ENCODE results near the gene TAS1R1. TPM values are rescaled to one million over a fixed set of nuclear protein-coding genes. Genes with fewer than 3 reads are reported as not detected.
A peak's percentile ranks its signal among the peaks of the same experiment; 100 is the strongest.

The TAS1R1 gene
- polyA plus RNA-seq, 1 donor: 0.27 TPM

GRCh38 chr1:6624710-6625583 lies 69.8 kb downstream of the TAS1R1 start, which contains the start of gene THAP3:
Gene THAP3, plus strand, starts transcription at chr1:6624868. Its CDS starts 351 bp downstream, at chr1:6625219.
- H3K4me1 ChIP-seq (ENCODE audit: control insufficient read depth, insufficient read depth, low read length): peaks cover 12% of the 10 kb centered on the region
- no peaks in the 10 kb centered on the region for H3K27me3 ChIP-seq (ENCODE audit: control insufficient read depth, insufficient read depth, low read length)
- H3K27ac ChIP-seq (ENCODE audit: low read length): peak within 1 kb of the TSS; percentile 67
- DNase-seq: peak; percentile 71 to 90
- H3K4me3 ChIP-seq (ENCODE audit: low read length): peak within 1 kb of the TSS; percentile 80
- H3K9me3 ChIP-seq (ENCODE audit: control insufficient read depth, low read depth, low read length): no peaks in the 10 kb centered on the region
- peaks cover 57% of the 10 kb centered on the region for H3K36me3 ChIP-seq (ENCODE audit: control insufficient read depth, insufficient read depth, low read length)
- WGBS (ENCODE audit: insufficient coverage, low lambda C conversion rate): no CpG with 5 or more reads among the region's 73 CpGs

GRCh38 chr1:6625584-6626149 lies 70.6 kb downstream of the TAS1R1 start:
- H3K27ac ChIP-seq (ENCODE audit: low read length): peak overlapping the region; percentile 67
- WGBS (ENCODE audit: insufficient coverage, low lambda C conversion rate): no CpG with 5 or more reads among the region's 32 CpGs
- peaks cover 56% of the 10 kb centered on the region for H3K36me3 ChIP-seq (ENCODE audit: control insufficient read depth, insufficient read depth, low read length)
- no peaks in the 10 kb centered on the region for H3K27me3 ChIP-seq (ENCODE audit: control insufficient read depth, insufficient read depth, low read length)
- H3K4me3 ChIP-seq (ENCODE audit: low read length): peak overlapping the region; percentile 80
- peaks cover 12% of the 10 kb centered on the region for H3K4me1 ChIP-seq (ENCODE audit: control insufficient read depth, insufficient read depth, low read length)
- DNase-seq: peak; percentile 14 to 59
- no peaks in the 10 kb centered on the region for H3K9me3 ChIP-seq (ENCODE audit: control insufficient read depth, low read depth, low read length)

DNA sequence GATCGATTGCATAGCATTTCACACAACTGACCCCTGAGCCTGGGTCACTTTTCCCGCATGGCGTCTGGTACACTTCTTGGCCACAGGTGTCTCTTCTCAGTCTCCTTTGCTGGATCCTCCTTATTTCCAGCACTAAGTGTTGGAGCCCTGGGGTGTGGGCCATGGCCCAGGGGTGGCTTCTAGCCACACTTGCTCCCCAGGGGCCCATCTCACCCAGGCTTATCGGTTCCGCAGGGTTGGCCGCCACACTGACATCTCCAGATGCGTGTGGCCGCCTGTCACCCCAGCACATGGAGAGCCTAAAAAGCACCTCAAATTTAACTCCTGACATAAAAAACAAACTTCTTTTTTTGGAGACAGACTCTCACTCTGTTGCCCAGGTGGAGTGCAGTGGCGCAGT lies 71.9 kb downstream of the TAS1R1 start:
- WGBS (ENCODE audit: insufficient coverage, low lambda C conversion rate): no CpG with 5 or more reads among the region's 9 CpGs
- Histone ChIP-seq H3K9me3 (ENCODE audit: control insufficient read depth, low read depth, low read length) (no peaks in the 10 kb centered on the region), H3K4me3 (ENCODE audit: low read length) (no peak overlapping the region), H3K27me3 (ENCODE audit: control insufficient read depth, insufficient read depth, low read length) (no peaks in the 10 kb centered on the region), H3K4me1 (ENCODE audit: control insufficient read depth, insufficient read depth, low read length) (peaks cover 12% of the 10 kb centered on the region), H3K27ac (ENCODE audit: low read length) (no peak overlapping the region), H3K36me3 (ENCODE audit: control insufficient read depth, insufficient read depth, low read length) (peaks cover 49% of the 10 kb centered on the region)
- no peak for DNase-seq

DNA sequence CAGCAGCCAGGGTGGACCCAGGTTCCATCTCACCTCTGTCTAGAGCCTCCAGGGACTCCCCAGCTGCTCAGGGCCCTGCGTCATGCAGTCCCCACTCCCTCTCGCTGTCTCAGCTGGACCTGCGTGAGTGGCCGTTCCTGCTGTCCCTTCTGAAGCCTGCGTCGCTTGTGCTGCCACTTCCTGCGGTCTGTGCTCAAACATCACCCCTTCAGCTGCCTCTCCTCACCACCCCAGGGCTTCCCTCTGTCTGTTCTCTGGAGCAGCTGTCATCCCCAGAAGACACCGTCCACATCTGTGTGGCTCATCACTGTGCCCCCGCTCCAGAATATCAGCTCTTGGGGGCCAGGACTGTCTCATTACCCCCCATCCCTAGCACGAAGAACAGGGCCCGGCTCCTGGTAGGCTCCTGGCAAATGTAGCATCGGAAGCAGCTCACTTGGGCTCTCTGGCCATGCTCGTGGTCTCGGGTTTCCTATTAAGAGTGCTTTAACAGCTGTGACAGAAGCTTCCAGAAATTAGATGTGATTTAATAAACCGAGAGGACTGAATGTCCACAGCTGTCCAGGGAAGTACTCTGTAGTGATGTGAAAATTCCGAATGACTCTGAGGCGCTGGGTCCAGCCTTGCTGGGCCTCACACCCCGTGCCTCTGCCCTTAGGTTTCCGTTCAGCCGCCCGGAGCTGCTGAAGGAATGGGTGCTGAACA lies 72.9 kb downstream of the TAS1R1 start:
- peaks cover 51% of the 10 kb centered on the region for H3K36me3 ChIP-seq (ENCODE audit: control insufficient read depth, insufficient read depth, low read length)
- no CpG with 5 or more reads among the region's 21 CpGs for WGBS (ENCODE audit: insufficient coverage, low lambda C conversion rate)
- H3K4me3 ChIP-seq (ENCODE audit: low read length): no peak overlapping the region
- peaks cover 12% of the 10 kb centered on the region for H3K4me1 ChIP-seq (ENCODE audit: control insufficient read depth, insufficient read depth, low read length)
- no peaks in the 10 kb centered on the region for H3K27me3 ChIP-seq (ENCODE audit: control insufficient read depth, insufficient read depth, low read length)
- no peaks in the 10 kb centered on the region for H3K9me3 ChIP-seq (ENCODE audit: control insufficient read depth, low read depth, low read length)
- no peak for DNase-seq
- no peak overlapping the region for H3K27ac ChIP-seq (ENCODE audit: low read length)

DNA sequence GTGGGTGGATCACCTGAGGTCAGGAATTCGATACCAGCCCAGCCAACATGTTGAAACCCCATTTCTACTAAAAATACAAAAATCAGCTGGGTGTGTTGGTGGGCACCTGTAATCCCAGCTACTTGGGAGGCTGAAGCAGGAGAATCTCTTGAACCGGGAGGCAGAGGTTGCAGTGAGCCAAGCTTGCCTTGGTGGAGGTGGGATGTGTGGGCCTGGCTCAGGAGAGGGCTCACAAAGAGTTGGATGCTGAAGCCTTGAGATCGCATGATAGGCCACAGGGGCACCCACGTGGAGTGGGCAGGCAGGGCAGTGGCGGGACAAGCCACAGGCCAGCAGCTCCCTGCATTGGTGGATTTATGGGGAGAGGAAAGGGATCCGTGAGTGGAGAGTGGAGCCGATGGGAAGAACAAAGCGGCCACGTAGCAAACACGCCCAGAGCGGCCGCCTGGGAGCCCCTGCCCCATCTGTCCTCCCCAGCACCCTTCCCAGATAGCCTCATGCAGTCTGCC lies 73.9 kb downstream of the TAS1R1 start:
- Histone ChIP-seq H3K4me1 (ENCODE audit: control insufficient read depth, insufficient read depth, low read length) (peaks cover 12% of the 10 kb centered on the region), H3K4me3 (ENCODE audit: low read length) (no peak overlapping the region), H3K9me3 (ENCODE audit: control insufficient read depth, low read depth, low read length) (no peaks in the 10 kb centered on the region), H3K27ac (ENCODE audit: low read length) (no peak overlapping the region), H3K36me3 (ENCODE audit: control insufficient read depth, insufficient read depth, low read length) (peaks cover 57% of the 10 kb centered on the region), H3K27me3 (ENCODE audit: control insufficient read depth, insufficient read depth, low read length) (no peaks in the 10 kb centered on the region)
- no peak for DNase-seq
- no CpG with 5 or more reads among the region's 12 CpGs for WGBS (ENCODE audit: insufficient coverage, low lambda C conversion rate)

Other genes with a start within 250 kb of the TAS1R1 start
- gene ACOT7, start 161.5 kb upstream of the TAS1R1 start, polyA plus RNA-seq: 28.8 TPM
- 0.75 TPM for gene HES2, start 135.4 kb upstream of the TAS1R1 start, polyA plus RNA-seq
- gene ESPN, start 130.5 kb upstream of the TAS1R1 start, polyA plus RNA-seq: 256 TPM
- 55.2 TPM for gene TNFRSF25, start 89.1 kb upstream of the TAS1R1 start, polyA plus RNA-seq
- 17.2 TPM for gene PLEKHG5, start 63.6 kb upstream of the TAS1R1 start, polyA plus RNA-seq
- gene NOL9, start 794 bp upstream of the TAS1R1 start, polyA plus RNA-seq: 12.6 TPM
- 38.2 TPM for gene ZBTB48, start 24.7 kb downstream of the TAS1R1 start, polyA plus RNA-seq
- gene KLHL21, start 47.6 kb downstream of the TAS1R1 start, polyA plus RNA-seq: 9.4 TPM
- gene PHF13, start 58.4 kb downstream of the TAS1R1 start, polyA plus RNA-seq: 15.1 TPM
- 16.2 TPM for gene THAP3, start 69.6 kb downstream of the TAS1R1 start, polyA plus RNA-seq
- gene DNAJC11, start 146.5 kb downstream of the TAS1R1 start, polyA plus RNA-seq: 43.6 TPM
- 67.9 TPM for gene CAMTA1, start 230.1 kb downstream of the TAS1R1 start, polyA plus RNA-seq

All from large intestine (tissue), 3 donors.